Neural progenitor cell (in vitro differentiated cells): ENCODE data around the gene UBXN11.
A peak's percentile ranks its signal among the peaks of the same experiment; 100 is the strongest.

ENCODE experiments used
- CTCF ChIP-seq: fragments of 200-600 bp; sonication (generic); IDR thresholded peaks from 2 replicates; pipeline ENCODE4 v1.5.1; 2017; ENCODE audit warnings: antibody characterized with exemption, mild to moderate bottlenecking
- EZH2 ChIP-seq: fragments of 200-600 bp; sonication (generic); IDR thresholded peaks from 2 replicates; pipeline ENCODE4 v1.6.1; 2017; ENCODE audit warnings: antibody characterized with exemption, mild to moderate bottlenecking, moderate library complexity
- EZH2phosphoT487 ChIP-seq: fragments of 200-600 bp; sonication (generic); IDR thresholded peaks from 2 replicates; pipeline ENCODE4 v1.6.1; 2017; ENCODE audit warnings: antibody characterized with exemption

- TF ChIP-seq EZH2 (no peak), CTCF (peak; percentile 87), EZH2phosphoT487 (no peak)
These were observed 15.0 kb upstream of the UBXN11 start for GRCh38 chr1:26321315-26322041.
